MM.1S (cell line): ENCODE data around the gene PRMT2.
"Not testable (repeated sequence)": the region's sequence is repeated elsewhere in the genome, so short reads cannot be mapped to it uniquely, and the experiment has no call there.

Experiments
- CTCF ChIP-seq: fragments of 300-600 bp; sonication (generic); IDR thresholded peaks from 2 replicates; pipeline ENCODE4 v1.5.1; 2016; ENCODE audit warnings: antibody characterized with exemption, low read length, mixed read lengths
- EZH2phosphoT487 ChIP-seq: fragments of 300-600 bp; sonication (generic); IDR thresholded peaks from 2 replicates; pipeline ENCODE4 v1.6.1; 2018; ENCODE audit warnings: antibody characterized with exemption, low read length

- TF ChIP-seq CTCF, EZH2phosphoT487: not testable (repeated sequence)
These were observed 63.2 kb downstream of the PRMT2 start for GRCh38 chr21:46698652-46699051.
